ENCODE measurements around the gene FOXD4L6. TPM values are rescaled to one million over a fixed set of nuclear protein-coding genes. Genes with fewer than 3 reads are reported as not detected.
"Not testable (repeated sequence)": the region's sequence is repeated elsewhere in the genome, so short reads cannot be mapped to it uniquely, and the experiment has no call there.

The FOXD4L6 gene
- polyA plus RNA-seq, 2 donors = 0.04 TPM

DNA sequence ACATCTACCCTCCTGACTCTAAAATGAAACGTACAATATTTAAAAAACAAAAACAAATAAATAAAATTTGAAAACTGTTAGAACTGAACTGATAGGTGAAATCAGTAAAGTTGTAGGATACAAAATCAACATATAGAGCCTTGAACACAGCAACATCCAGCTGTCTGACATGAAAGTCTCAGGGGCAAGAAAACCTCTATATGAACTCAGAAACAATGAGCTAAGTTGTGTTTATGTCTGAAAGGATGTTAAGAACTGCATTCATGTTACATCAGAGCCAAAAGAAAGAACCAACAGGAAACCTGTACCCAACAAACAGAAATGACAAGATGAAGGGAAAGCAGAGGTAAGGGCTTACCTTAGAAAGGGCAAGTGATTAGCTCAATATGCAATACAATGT is 41.8 kb downstream of the FOXD4L6 start:
- not testable (repeated sequence) for H3K9me3 ChIP-seq (ENCODE audit: control insufficient read depth in 2 of 2, insufficient read depth in 1 of 2, low read depth in 1 of 2, low read length in 1 of 2); H3K27ac ChIP-seq (ENCODE audit: low read depth in 2 of 2, low read length in 1 of 2); H3K27me3 ChIP-seq (ENCODE audit: control insufficient read depth in 1 of 2, insufficient read depth in 2 of 2, low read length in 2 of 2); H3K4me3 ChIP-seq (ENCODE audit: low read depth in 1 of 2, low read length in 2 of 2); H3K4me1 ChIP-seq (ENCODE audit: control insufficient read depth in 2 of 2, insufficient read depth in 2 of 2, low read length in 1 of 2); H3K36me3 ChIP-seq (ENCODE audit: control insufficient read depth in 2 of 2, insufficient read depth in 2 of 2, low read length in 1 of 2)
- 0 to 50% methylated on average over 1 of the region's 1 CpG for WGBS, 2 donors

DNA sequence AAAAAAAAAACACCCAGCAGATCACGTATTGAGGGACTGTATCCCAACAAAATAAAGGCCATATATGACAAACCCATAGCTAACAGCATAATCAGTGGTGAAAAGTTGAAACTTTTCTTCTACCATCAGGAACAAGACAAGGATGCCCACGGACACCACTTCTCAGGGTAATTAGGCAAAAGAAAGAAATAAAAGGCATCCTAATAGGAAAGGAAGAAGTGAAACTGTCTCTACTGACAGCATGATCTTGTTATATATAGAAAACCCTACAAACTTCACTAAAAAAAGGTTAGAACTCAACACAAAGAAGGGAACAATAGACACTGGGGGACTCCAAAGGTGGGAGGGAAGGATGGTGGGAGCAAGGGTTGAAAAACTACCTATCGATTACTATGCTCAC is 42.3 kb downstream of the FOXD4L6 start:
- H3K9me3 ChIP-seq (ENCODE audit: control insufficient read depth in 2 of 2, insufficient read depth in 1 of 2, low read depth in 1 of 2, low read length in 1 of 2); H3K27ac ChIP-seq (ENCODE audit: low read depth in 2 of 2, low read length in 1 of 2); H3K4me1 ChIP-seq (ENCODE audit: control insufficient read depth in 2 of 2, insufficient read depth in 2 of 2, low read length in 1 of 2); H3K4me3 ChIP-seq (ENCODE audit: low read depth in 1 of 2, low read length in 2 of 2); H3K27me3 ChIP-seq (ENCODE audit: control insufficient read depth in 1 of 2, insufficient read depth in 2 of 2, low read length in 2 of 2); H3K36me3 ChIP-seq (ENCODE audit: control insufficient read depth in 2 of 2, insufficient read depth in 2 of 2, low read length in 1 of 2): not testable (repeated sequence)
- 67 to 71% methylated on average over 3 of the region's 3 CpGs for WGBS, 2 donors

DNA sequence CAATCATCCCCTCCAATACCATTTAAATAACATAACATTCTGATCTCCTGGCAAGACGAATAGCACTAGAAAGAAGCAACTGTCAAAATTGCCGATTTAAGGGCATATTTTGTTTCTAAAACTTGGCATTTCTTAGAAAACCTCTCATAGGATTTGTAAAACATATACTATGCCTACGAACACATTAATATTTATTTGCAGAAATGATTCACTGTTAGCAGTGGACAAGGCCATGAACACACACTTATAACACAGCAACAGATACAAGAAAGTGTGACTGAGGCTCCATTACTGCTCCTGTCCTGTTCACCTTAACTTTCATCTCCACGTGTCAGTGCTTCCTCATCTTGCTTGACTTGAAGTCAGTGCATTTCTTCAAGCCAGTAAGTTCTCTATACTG is 46.1 kb downstream of the FOXD4L6 start:
- 39 to 40% methylated on average over 4 of the region's 4 CpGs for WGBS, 2 donors
- not testable (repeated sequence) for H3K9me3 ChIP-seq (ENCODE audit: control insufficient read depth in 2 of 2, insufficient read depth in 1 of 2, low read depth in 1 of 2, low read length in 1 of 2); H3K36me3 ChIP-seq (ENCODE audit: control insufficient read depth in 2 of 2, insufficient read depth in 2 of 2, low read length in 1 of 2)

DNA sequence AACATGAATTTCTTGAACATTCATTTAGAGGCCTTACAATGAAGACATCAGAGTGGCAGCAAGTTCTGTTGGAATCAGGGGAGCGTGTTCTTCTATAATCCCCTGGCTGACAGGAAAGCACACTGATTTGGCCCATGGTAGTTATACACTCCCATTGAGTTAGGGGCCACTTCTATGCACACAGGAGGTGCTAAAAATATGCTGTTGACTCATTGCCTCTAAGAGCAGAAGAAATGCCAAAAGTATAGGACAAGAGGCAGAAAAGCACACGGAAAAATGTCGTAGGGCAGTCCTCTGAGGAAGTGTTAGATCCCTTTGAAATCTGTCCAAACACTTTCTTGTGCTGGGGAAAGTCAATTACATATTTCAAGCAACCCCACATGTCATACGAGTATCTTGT is 49.0 kb downstream of the FOXD4L6 start:
- H3K4me1 ChIP-seq (ENCODE audit: control insufficient read depth in 2 of 2, insufficient read depth in 2 of 2, low read length in 1 of 2); H3K4me3 ChIP-seq (ENCODE audit: low read depth in 1 of 2, low read length in 2 of 2); H3K27me3 ChIP-seq (ENCODE audit: control insufficient read depth in 1 of 2, insufficient read depth in 2 of 2, low read length in 2 of 2); H3K27ac ChIP-seq (ENCODE audit: low read depth in 2 of 2, low read length in 1 of 2); H3K9me3 ChIP-seq (ENCODE audit: control insufficient read depth in 2 of 2, insufficient read depth in 1 of 2, low read depth in 1 of 2, low read length in 1 of 2); H3K36me3 ChIP-seq (ENCODE audit: control insufficient read depth in 2 of 2, insufficient read depth in 2 of 2, low read length in 1 of 2): not testable (repeated sequence)
- WGBS, 2 donors = 60 to 72% methylated on average over 4 of the region's 4 CpGs

More for the DNA sequence above, 46.1 kb downstream of the FOXD4L6 start:
- H3K27ac ChIP-seq (ENCODE audit: low read depth in 2 of 2, low read length in 1 of 2); H3K27me3 ChIP-seq (ENCODE audit: control insufficient read depth in 1 of 2, insufficient read depth in 2 of 2, low read length in 2 of 2); H3K4me3 ChIP-seq (ENCODE audit: low read depth in 1 of 2, low read length in 2 of 2); H3K4me1 ChIP-seq (ENCODE audit: control insufficient read depth in 2 of 2, insufficient read depth in 2 of 2, low read length in 1 of 2): not testable (repeated sequence)

DNA sequence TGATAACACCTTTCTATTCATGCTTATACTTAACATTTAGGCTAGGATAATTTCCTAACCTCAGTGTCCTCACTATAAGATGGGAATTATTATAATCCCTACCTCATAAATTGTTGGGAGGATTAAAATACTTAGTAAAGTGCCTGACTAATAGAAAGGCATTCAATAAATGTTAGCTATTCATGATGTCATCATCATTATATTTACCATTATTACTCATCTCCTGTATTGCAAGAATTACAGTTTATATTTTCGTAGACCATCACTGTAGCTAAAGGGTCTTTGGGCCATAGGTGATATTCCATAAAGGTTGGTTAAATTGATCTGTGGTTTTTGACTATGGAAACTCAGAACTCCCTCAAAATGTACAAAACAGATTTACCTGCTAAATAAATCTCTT is 50.9 kb downstream of the FOXD4L6 start:
- H3K9me3 ChIP-seq (ENCODE audit: control insufficient read depth in 2 of 2, insufficient read depth in 1 of 2, low read depth in 1 of 2, low read length in 1 of 2); H3K4me1 ChIP-seq (ENCODE audit: control insufficient read depth in 2 of 2, insufficient read depth in 2 of 2, low read length in 1 of 2); H3K36me3 ChIP-seq (ENCODE audit: control insufficient read depth in 2 of 2, insufficient read depth in 2 of 2, low read length in 1 of 2); H3K4me3 ChIP-seq (ENCODE audit: low read depth in 1 of 2, low read length in 2 of 2); H3K27ac ChIP-seq (ENCODE audit: low read depth in 2 of 2, low read length in 1 of 2); H3K27me3 ChIP-seq (ENCODE audit: control insufficient read depth in 1 of 2, insufficient read depth in 2 of 2, low read length in 2 of 2): not testable (repeated sequence)
- WGBS, 2 donors = 64 to 67% methylated on average over 1 of the region's 1 CpG

Other genes with a start within 250 kb of the FOXD4L6 start
- 10 to 100 TPM in 1 of 2 donors, 1 to 10 TPM in 1; 7.7 to 30.3 TPM for gene ZNG1F, start 60.6 kb upstream of the FOXD4L6 start, polyA plus RNA-seq